ENCODE data around the gene DLX6. TPM values are rescaled to one million over a fixed set of nuclear protein-coding genes. Genes with fewer than 3 reads are reported as not detected.

The DLX6 gene
- total and polyA plus RNA-seq, 11 donors, result 0.21 TPM; not detected in 10

DNA sequence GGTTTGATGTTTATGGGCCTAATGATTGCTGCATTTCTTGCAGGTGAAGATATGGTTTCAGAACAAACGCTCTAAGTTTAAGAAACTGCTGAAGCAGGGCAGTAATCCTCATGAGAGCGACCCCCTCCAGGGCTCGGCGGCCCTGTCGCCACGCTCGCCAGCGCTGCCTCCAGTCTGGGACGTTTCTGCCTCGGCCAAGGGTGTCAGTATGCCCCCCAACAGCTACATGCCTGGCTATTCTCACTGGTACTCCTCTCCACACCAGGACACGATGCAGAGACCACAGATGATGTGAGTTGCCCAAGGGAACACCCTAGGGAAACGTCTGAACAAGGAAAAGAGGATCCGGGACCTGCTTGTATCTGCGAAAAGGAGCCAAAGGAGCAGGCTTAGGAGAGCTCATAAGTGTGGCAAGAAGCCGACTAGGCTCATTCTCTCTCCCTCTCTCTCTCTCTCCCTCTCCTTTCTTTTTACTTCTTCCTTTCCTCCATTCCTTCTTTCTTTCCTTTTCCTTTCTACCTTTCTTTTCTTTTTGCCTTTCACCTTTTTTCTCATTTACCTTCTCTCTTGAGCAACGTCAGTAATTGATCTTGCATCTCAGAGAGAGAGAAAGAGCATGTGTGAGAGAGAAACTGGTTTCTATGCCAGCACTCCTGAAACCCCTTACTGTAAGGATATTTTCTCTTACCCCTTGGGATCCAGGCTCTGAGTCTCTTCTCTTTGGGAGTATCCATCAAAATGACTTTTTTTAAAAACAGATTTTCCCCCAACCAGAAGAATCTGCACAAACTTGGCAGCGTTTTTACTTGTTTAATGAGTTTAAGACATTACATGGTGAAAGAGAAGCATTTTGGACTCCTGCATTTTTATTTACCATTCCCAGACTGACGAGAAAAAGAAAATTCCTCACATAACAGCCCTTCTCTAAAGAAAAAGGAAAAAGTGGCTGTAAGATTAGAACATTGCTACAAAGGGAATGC, 4.7 kb downstream of the DLX6 start:
- intact Hi-C loops (cut with DNase I), result no loop called here
- H3K36me3 ChIP-seq, result no peaks in the 10 kb centered on the region
- no peak for DNase-seq
- ATAC-seq, result no peak
- H3K9me3 ChIP-seq, result no peaks in the 10 kb centered on the region
- peaks cover 0 to 23% (median 12%) of the 10 kb centered on the region in 12 donors for H3K4me1 ChIP-seq
- no peak overlapping the region for H3K4me3 ChIP-seq
- 5 to 9% (median 5%) methylated on average over 18 of the region's 18 CpGs for WGBS, 4 donors
- no peak for TF ChIP-seq POLR2A (IDR thresholded peaks at IDR 0.05)
- TF ChIP-seq, protein P1, sequence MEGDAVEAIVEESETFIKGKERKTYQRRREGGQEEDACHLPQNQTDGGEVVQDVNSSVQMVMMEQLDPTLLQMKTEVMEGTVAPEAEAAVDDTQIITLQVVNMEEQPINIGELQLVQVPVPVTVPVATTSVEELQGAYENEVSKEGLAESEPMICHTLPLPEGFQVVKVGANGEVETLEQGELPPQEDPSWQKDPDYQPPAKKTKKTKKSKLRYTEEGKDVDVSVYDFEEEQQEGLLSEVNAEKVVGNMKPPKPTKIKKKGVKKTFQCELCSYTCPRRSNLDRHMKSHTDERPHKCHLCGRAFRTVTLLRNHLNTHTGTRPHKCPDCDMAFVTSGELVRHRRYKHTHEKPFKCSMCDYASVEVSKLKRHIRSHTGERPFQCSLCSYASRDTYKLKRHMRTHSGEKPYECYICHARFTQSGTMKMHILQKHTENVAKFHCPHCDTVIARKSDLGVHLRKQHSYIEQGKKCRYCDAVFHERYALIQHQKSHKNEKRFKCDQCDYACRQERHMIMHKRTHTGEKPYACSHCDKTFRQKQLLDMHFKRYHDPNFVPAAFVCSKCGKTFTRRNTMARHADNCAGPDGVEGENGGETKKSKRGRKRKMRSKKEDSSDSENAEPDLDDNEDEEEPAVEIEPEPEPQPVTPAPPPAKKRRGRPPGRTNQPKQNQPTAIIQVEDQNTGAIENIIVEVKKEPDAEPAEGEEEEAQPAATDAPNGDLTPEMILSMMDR (IDR thresholded peaks at IDR 0.05), result no peak
- H3K27ac ChIP-seq, result no peak overlapping the region
- peaks cover 77 to 100% (median 98%) of the 10 kb centered on the region in 9 donors for H3K27me3 ChIP-seq

GRCh38 chr7:97011104-97011503, 5.8 kb downstream of the DLX6 start:
- Histone ChIP-seq H3K27ac (no peak overlapping the region), H3K9me3 (no peaks in the 10 kb centered on the region), H3K4me1 (peaks cover 0 to 13% (median 1%) of the 10 kb centered on the region in 12 donors), H3K27me3 (peaks cover 80 to 99% (median 96%) of the 10 kb centered on the region in 9 donors), H3K36me3 (no peaks in the 10 kb centered on the region), H3K4me3 (no peak overlapping the region)
- no peak for TF ChIP-seq POLR2A (IDR thresholded peaks at IDR 0.05)
- TF ChIP-seq, protein P1 (IDR thresholded peaks at IDR 0.05), result no peak
- DNase-seq, result no peak
- intact Hi-C loops (cut with DNase I), result no loop called here
- WGBS, 4 donors, result 0 to 4% (median 3%) methylated on average over 1 of the region's 1 CpG
- ATAC-seq, result no peak

DNA sequence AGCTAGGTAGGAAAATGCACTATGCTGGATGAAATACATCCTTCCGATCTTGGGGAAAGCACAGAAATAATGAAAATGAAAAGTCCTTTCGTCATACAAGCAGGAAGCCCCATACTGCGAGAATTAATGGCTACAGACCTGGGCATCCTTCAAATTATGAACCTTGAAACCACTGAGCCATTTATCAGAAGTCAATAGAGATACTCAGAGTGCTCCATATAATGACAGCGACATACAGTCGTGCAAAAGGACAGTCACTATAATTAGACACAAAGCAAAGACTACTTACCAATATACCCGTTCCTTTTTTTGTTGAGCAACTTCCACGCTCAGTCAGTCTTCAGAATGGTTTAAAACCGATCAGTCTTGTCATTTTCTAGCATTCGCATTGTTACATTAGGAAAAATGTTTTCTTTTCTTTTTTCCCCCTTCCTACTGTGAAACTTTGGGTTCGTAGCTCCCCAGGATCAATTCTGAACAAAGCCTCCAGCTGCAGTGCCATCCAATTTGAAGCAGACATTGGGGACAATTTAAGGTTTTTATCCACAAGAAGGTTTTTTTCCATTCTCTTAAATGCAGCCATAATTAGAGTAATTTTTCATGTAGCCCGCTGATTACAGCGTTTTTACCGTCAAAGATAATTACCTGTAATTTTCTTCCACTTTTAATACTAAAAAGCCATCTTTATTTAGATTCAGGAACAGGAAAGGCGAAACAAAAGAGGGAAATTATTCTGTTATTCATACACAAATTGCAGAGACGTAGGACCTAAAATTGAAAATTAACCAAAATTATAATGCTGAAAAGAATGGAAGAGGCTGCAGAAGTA, 6.4 kb downstream of the DLX6 start:
- intact Hi-C loops (cut with DNase I), result no loop called here
- 9 to 12% (median 10%) methylated on average over 15 of the region's 15 CpGs for WGBS, 4 donors
- TF ChIP-seq, protein P1 (IDR thresholded peaks at IDR 0.05), result no peak
- no peak for TF ChIP-seq POLR2A (IDR thresholded peaks at IDR 0.05)
- no peak overlapping the region for H3K4me3 ChIP-seq
- H3K9me3 ChIP-seq, result no peaks in the 10 kb centered on the region
- DNase-seq (no peak), ATAC-seq (no peak)
- H3K27me3 ChIP-seq, result peaks cover 79 to 100% (median 97%) of the 10 kb centered on the region in 9 donors
- H3K27ac ChIP-seq, result no peak overlapping the region
- H3K4me1 ChIP-seq, result peaks cover 0 to 13% (median under 1%) of the 10 kb centered on the region in 12 donors
- H3K36me3 ChIP-seq, result no peaks in the 10 kb centered on the region
